ENCODE results near the gene SELENOI.

The SELENOI gene

DNA sequence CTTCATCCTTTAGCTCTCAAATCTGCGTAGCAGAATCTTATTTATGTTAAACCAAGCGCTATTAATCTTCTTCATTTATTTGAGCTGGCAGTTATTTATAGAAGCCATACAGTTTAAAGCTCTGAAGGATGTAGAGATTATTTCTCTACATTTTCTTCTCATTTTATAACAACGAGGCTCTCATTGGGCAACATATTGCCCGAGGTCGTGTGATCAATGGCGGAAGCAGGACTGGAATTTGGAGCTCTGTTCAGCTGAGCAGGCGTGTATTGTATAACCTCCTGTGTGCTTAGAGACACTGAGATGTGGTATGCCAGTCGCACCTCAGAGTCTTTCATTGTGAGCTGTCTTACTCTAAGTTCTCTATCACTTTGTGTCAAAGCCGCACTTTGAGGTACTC, 38.2 kb downstream of the SELENOI start:
- Histone ChIP-seq H3K9me2 (replicated peaks; ENCODE audit: insufficient read depth, low read length) (no peaks in the 10 kb centered on the region), H3K9ac (ENCODE audit: low read length) (no peak overlapping the region), H3F3A (ENCODE audit: insufficient read depth) (0 out of 2 replicates have a peak, but pooled peaks cover 9% of the 10 kb centered on the region), H3K4me3 (ENCODE audit: insufficient read depth, low read length, poor library complexity, severe bottlenecking) (no peak overlapping the region), H2AFZ (ENCODE audit: low read depth, low read length, severe bottlenecking) (no peak overlapping the region), H3K4me2 (ENCODE audit: low read depth, low read length, poor library complexity, severe bottlenecking) (no peak overlapping the region), H4K20me1 (ENCODE audit: low read depth, low read length) (no peaks in the 10 kb centered on the region; the same call in 1 of the 2 replicates), H3K79me2 (ENCODE audit: insufficient read depth, low read length) (no peaks in the 10 kb centered on the region), H3K27me3 (ENCODE audit: low read length) (no peaks in the 10 kb centered on the region), H3K27ac (ENCODE audit: low read depth, low read length) (no peak overlapping the region), H3K36me3 (ENCODE audit: low read length) (peaks cover 37% of the 10 kb centered on the region; the same call in 1 of the 2 replicates), H3K9me3 (ENCODE audit: insufficient read depth, low read length) (no peaks in the 10 kb centered on the region)
- TF ChIP-seq EZH2phosphoT487 (conservative IDR thresholded peaks at IDR 0.05; ENCODE audit: low read length), result no peak
- TF ChIP-seq, protein P1, sequence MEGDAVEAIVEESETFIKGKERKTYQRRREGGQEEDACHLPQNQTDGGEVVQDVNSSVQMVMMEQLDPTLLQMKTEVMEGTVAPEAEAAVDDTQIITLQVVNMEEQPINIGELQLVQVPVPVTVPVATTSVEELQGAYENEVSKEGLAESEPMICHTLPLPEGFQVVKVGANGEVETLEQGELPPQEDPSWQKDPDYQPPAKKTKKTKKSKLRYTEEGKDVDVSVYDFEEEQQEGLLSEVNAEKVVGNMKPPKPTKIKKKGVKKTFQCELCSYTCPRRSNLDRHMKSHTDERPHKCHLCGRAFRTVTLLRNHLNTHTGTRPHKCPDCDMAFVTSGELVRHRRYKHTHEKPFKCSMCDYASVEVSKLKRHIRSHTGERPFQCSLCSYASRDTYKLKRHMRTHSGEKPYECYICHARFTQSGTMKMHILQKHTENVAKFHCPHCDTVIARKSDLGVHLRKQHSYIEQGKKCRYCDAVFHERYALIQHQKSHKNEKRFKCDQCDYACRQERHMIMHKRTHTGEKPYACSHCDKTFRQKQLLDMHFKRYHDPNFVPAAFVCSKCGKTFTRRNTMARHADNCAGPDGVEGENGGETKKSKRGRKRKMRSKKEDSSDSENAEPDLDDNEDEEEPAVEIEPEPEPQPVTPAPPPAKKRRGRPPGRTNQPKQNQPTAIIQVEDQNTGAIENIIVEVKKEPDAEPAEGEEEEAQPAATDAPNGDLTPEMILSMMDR (IDR thresholded peaks at IDR 0.05; ENCODE audit: insufficient read depth, low read length, poor library complexity, severe bottlenecking), result no peak

DNA sequence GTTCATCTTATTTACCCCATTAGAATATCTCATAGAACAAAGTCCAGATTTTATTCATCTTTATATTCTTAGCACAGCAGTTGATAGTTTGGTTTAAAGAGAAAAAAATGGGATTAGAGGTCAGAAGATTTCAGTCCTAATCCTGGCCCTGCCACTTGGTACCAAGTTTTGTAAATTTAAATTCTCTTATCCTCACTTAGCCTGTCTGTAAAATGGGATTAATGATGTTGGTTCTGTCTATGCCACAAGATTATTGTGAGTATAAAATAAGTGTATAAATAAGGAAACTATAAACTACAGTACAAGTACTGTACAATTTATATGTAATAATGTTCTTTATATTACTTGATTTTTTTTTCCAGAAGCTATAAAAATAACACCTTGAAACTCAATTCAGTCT, 38.7 kb downstream of the SELENOI start:
- Histone ChIP-seq H3K36me3 (ENCODE audit: low read length) (peaks cover 41% of the 10 kb centered on the region; the same call in 1 of the 2 replicates), H3K4me3 (ENCODE audit: insufficient read depth, low read length, poor library complexity, severe bottlenecking) (no peak overlapping the region), H3F3A (ENCODE audit: insufficient read depth) (0 out of 2 replicates have a peak, but pooled peaks cover 9% of the 10 kb centered on the region), H3K27me3 (ENCODE audit: low read length) (no peaks in the 10 kb centered on the region), H3K9me3 (ENCODE audit: insufficient read depth, low read length) (no peaks in the 10 kb centered on the region), H2AFZ (ENCODE audit: low read depth, low read length, severe bottlenecking) (no peak overlapping the region), H3K27ac (ENCODE audit: low read depth, low read length) (no peak overlapping the region), H3K9ac (ENCODE audit: low read length) (no peak overlapping the region), H4K20me1 (ENCODE audit: low read depth, low read length) (no peaks in the 10 kb centered on the region; the same call in 1 of the 2 replicates), H3K79me2 (ENCODE audit: insufficient read depth, low read length) (no peaks in the 10 kb centered on the region), H3K4me2 (ENCODE audit: low read depth, low read length, poor library complexity, severe bottlenecking) (no peak overlapping the region), H3K9me2 (replicated peaks; ENCODE audit: insufficient read depth, low read length) (no peaks in the 10 kb centered on the region)
- no peak for TF ChIP-seq EZH2phosphoT487 (conservative IDR thresholded peaks at IDR 0.05; ENCODE audit: low read length)
- TF ChIP-seq, protein P1 (IDR thresholded peaks at IDR 0.05; ENCODE audit: insufficient read depth, low read length, poor library complexity, severe bottlenecking), result no peak

- no peaks in the 10 kb centered on the region for H3K79me2 ChIP-seq (ENCODE audit: insufficient read depth, low read length)
- H3K36me3 ChIP-seq (ENCODE audit: low read length), result peaks cover 45% of the 10 kb centered on the region; the same call in 1 of the 2 replicates
- H3K27ac ChIP-seq (ENCODE audit: low read depth, low read length), result no peak overlapping the region
Observed at GRCh38 chr2:26387189-26387588, 41.2 kb downstream of the SELENOI start.

More at GRCh38 chr2:26387189-26387588, 41.2 kb downstream of the SELENOI start:
- Histone ChIP-seq H3K9me2 (replicated peaks; ENCODE audit: insufficient read depth, low read length) (no peaks in the 10 kb centered on the region), H3K9ac (ENCODE audit: low read length) (no peak overlapping the region), H3K4me3 (ENCODE audit: insufficient read depth, low read length, poor library complexity, severe bottlenecking) (no peak overlapping the region), H4K20me1 (ENCODE audit: low read depth, low read length) (no peaks in the 10 kb centered on the region; the same call in 1 of the 2 replicates), H3K4me2 (ENCODE audit: low read depth, low read length, poor library complexity, severe bottlenecking) (no peak overlapping the region), H2AFZ (ENCODE audit: low read depth, low read length, severe bottlenecking) (no peak overlapping the region), H3K9me3 (ENCODE audit: insufficient read depth, low read length) (no peaks in the 10 kb centered on the region), H3K27me3 (ENCODE audit: low read length) (no peaks in the 10 kb centered on the region), H3F3A (ENCODE audit: insufficient read depth) (0 out of 2 replicates have a peak, but pooled peaks cover 9% of the 10 kb centered on the region)
- TF ChIP-seq, protein P1 (IDR thresholded peaks at IDR 0.05; ENCODE audit: insufficient read depth, low read length, poor library complexity, severe bottlenecking), result no peak
- no peak for TF ChIP-seq EZH2phosphoT487 (conservative IDR thresholded peaks at IDR 0.05; ENCODE audit: low read length)
